Panc1 (cell line): ENCODE measurements around the gene ATOH8. TPM values are rescaled to one million over a fixed set of nuclear protein-coding genes. Genes with fewer than 3 reads are reported as not detected.

Experiments
- ATAC-seq: fragments of 200-7000 bp; cut with Tn5 transposase; 2 replicates; pipeline ENCODE4 v1.9.1; 2020; ENCODE audit warnings: mild to moderate bottlenecking, moderate library complexity
- BruUV-seq: library from RNA; stranded (reverse); fragments of 400-500 nt; replicated peaks from 2 replicates; lab custom pipeline; 2021; lab: Mats Ljungman, UMichigan
- CTCF ChIA-PET: fragments of 300-600 bp; sonication (Branson Sonifier 250); formaldehyde crosslinking; loops from one replicate; lab custom pipeline; 2022; ENCODE audit warnings: antibody characterized with exemption; lab: Charles Lee
- POLR2A ChIA-PET: fragments of 300-600 bp; sonication (Branson Sonifier 250); formaldehyde crosslinking; loops from one replicate; lab custom pipeline; 2022; ENCODE audit warnings: antibody characterized with exemption; lab: Charles Lee
- DNase-seq: peaks from one replicate; pipeline ENCODE4 v3.0.0-alpha.2; 2010; ENCODE audit warnings: low read depth, low spot score
- H3K27ac ChIP-seq: 2 replicates; pipeline ENCODE4 v1.5.1; 2011; ENCODE audit warnings: mild to moderate bottlenecking, low read length, inconsistent platforms
- H3K27me3 ChIP-seq: fragments of 200-500 bp; sonication (Bioruptor generic); 2 replicates; pipeline ENCODE4 v1.6.0; 2014; ENCODE audit warnings: low read length, inconsistent platforms; ENCODE audit not compliant: control insufficient read depth, insufficient read depth
- H3K36me3 ChIP-seq: fragments of 200-500 bp; sonication (Bioruptor generic); 2 replicates; pipeline ENCODE4 v1.5.1; 2014; ENCODE audit warnings: inconsistent platforms, mild to moderate bottlenecking, low read length, moderate library complexity; ENCODE audit not compliant: control insufficient read depth, insufficient read depth
- H3K4me1 ChIP-seq: 2 replicates; pipeline ENCODE4 v1.5.1; 2011; ENCODE audit warnings: inconsistent platforms, mild to moderate bottlenecking, low read length, moderate library complexity; ENCODE audit not compliant: control insufficient read depth, insufficient read depth
- H3K4me3 ChIP-seq, 2 experiments: 2 replicates each; pipeline ENCODE4 v1.5.1; 2011 to 2012; ENCODE audit warnings: low read depth in 2 of 2, low read length in 2 of 2, mild to moderate bottlenecking in 2 of 2, inconsistent platforms in 1 of 2, moderate library complexity in 1 of 2
- H3K9me3 ChIP-seq: fragments of 200-500 bp; sonication (Bioruptor generic); 2 replicates; pipeline ENCODE4 v1.5.1; 2014; ENCODE audit warnings: low read depth, mild to moderate bottlenecking, inconsistent platforms, low read length, moderate library complexity; ENCODE audit not compliant: control insufficient read depth, insufficient read depth
- POLR2AphosphoS5 ChIP-seq: IDR thresholded peaks from 2 replicates; pipeline ENCODE4 v1.6.1; 2012; ENCODE audit warnings: mild to moderate bottlenecking, low read depth, low read length, moderate library complexity
- SIN3A ChIP-seq: IDR thresholded peaks from 2 replicates; pipeline ENCODE4 v1.6.1; 2012; ENCODE audit warnings: low read depth, mild to moderate bottlenecking, low read length, moderate library complexity, borderline replicate concordance; ENCODE audit not compliant: insufficient read depth
- TCF7L2 ChIP-seq: IDR thresholded peaks from 2 replicates; pipeline ENCODE4 v1.6.1; 2011; ENCODE audit warnings: mild to moderate bottlenecking, low read depth, low read length, inconsistent platforms
- in situ Hi-C: cut with HindIII; loops from 2 replicates; pipeline ENCODE4 v1.10.0; 2016; ENCODE audit warnings: low sequenced_read_pairs, low pct_unique_long_range_greater_than_20kb
- intact Hi-C: fragments of 100-400 bp; cut with micrococcal nuclease; formaldehyde crosslinking; loops from one replicate; pipeline ENCODE4 v1.10.0; 2022; ENCODE audit not compliant: unreplicated experiment
- total RNA-seq: library from RNA; stranded (reverse); gene quantifications from one replicate; pipeline ENCODE4 v1.2.1, GENCODE V29; 2021; ENCODE audit not compliant: unreplicated experiment
- TF ChIP-seq, protein P1 (sequence below): fragments of 450-650 bp; IDR thresholded peaks from 2 replicates; pipeline ENCODE4 v1.5.1; 2017; ENCODE audit warnings: mild to moderate bottlenecking
- TF ChIP-seq, protein P2 (sequence below), 2 experiments: IDR thresholded peaks; 2 replicates each; pipeline ENCODE4 v1.6.1; 2011 to 2012; ENCODE audit warnings: low read depth in 2 of 2, control low read depth in 1 of 2, low read length in 1 of 2, mild to moderate bottlenecking in 1 of 2, moderate library complexity in 1 of 2; ENCODE audit not compliant: insufficient read depth in 1 of 2

ATOH8 gene
- total RNA-seq, 1 experiment from 2014 or later = 3.8 TPM

DNA sequence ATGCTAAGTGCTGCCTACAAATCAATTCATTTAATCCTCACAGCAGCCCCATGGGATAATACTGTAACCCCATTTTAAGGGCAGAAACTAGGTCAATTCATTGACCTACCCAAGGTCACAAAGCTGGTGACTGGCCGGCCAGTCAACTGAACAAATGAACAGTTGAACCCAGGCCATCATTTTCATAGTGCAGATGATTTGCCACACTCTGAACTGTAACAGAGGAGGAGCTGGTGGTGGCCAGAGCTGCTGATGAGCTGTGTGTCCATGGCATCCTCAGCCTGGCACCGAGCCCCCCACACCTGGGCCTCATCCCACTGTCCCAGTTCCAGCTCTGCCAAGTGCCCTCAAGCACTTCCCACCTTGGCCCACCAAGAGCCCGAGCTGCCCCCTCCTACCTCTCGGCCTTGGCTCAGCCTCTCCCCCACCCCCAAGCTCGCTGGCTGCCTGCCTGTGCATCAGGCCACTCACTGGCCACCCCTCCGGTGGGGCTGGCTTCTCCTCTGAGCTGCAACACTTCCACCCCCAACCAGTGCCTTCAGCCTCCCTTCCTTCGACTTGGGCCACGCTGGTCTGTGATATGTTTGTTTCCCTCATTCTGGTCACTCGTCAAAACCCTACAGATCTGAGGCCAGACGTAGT is 58.4 kb downstream of the ATOH8 start:
- Histone ChIP-seq H3K9me3 (no peaks in the 10 kb centered on the region), H3K4me3 (no peak overlapping the region), H3K27me3 (no peaks in the 10 kb centered on the region), H3K27ac (no peak overlapping the region), H3K4me1 (no peaks in the 10 kb centered on the region), H3K36me3 (no peaks in the 10 kb centered on the region)
- TF ChIP-seq POLR2AphosphoS5 = no peak
- TF ChIP-seq, protein P1, sequence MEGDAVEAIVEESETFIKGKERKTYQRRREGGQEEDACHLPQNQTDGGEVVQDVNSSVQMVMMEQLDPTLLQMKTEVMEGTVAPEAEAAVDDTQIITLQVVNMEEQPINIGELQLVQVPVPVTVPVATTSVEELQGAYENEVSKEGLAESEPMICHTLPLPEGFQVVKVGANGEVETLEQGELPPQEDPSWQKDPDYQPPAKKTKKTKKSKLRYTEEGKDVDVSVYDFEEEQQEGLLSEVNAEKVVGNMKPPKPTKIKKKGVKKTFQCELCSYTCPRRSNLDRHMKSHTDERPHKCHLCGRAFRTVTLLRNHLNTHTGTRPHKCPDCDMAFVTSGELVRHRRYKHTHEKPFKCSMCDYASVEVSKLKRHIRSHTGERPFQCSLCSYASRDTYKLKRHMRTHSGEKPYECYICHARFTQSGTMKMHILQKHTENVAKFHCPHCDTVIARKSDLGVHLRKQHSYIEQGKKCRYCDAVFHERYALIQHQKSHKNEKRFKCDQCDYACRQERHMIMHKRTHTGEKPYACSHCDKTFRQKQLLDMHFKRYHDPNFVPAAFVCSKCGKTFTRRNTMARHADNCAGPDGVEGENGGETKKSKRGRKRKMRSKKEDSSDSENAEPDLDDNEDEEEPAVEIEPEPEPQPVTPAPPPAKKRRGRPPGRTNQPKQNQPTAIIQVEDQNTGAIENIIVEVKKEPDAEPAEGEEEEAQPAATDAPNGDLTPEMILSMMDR = no peak
- no peak for TF ChIP-seq TCF7L2
- TF ChIP-seq, protein P2, sequence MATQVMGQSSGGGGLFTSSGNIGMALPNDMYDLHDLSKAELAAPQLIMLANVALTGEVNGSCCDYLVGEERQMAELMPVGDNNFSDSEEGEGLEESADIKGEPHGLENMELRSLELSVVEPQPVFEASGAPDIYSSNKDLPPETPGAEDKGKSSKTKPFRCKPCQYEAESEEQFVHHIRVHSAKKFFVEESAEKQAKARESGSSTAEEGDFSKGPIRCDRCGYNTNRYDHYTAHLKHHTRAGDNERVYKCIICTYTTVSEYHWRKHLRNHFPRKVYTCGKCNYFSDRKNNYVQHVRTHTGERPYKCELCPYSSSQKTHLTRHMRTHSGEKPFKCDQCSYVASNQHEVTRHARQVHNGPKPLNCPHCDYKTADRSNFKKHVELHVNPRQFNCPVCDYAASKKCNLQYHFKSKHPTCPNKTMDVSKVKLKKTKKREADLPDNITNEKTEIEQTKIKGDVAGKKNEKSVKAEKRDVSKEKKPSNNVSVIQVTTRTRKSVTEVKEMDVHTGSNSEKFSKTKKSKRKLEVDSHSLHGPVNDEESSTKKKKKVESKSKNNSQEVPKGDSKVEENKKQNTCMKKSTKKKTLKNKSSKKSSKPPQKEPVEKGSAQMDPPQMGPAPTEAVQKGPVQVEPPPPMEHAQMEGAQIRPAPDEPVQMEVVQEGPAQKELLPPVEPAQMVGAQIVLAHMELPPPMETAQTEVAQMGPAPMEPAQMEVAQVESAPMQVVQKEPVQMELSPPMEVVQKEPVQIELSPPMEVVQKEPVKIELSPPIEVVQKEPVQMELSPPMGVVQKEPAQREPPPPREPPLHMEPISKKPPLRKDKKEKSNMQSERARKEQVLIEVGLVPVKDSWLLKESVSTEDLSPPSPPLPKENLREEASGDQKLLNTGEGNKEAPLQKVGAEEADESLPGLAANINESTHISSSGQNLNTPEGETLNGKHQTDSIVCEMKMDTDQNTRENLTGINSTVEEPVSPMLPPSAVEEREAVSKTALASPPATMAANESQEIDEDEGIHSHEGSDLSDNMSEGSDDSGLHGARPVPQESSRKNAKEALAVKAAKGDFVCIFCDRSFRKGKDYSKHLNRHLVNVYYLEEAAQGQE (IDR thresholded peaks at IDR 0.05; ENCODE audit: insufficient read depth in 1 of 2, low read depth in 2 of 2, low read length in 1 of 2) = no peak
- TF ChIP-seq SIN3A = no peak
- DNase-seq (no peak), ATAC-seq (no peak)
- intact Hi-C loops = no loop called here
- in situ Hi-C loops = no loop called here
- no TSS peak for BruUV-seq
- ChIA-PET POLR2A (interaction anchor here (0.5 kb wide), 1 partner anchor 8 kb away, joined by 16 read pairs; no protein-coding TSS in a partner anchor), CTCF (interaction anchor here (0.7 to 1.9 kb wide), 2 partner anchors 51 to 83 kb away, joined by 4 to 6 read pairs; no protein-coding TSS in a partner anchor)

DNA sequence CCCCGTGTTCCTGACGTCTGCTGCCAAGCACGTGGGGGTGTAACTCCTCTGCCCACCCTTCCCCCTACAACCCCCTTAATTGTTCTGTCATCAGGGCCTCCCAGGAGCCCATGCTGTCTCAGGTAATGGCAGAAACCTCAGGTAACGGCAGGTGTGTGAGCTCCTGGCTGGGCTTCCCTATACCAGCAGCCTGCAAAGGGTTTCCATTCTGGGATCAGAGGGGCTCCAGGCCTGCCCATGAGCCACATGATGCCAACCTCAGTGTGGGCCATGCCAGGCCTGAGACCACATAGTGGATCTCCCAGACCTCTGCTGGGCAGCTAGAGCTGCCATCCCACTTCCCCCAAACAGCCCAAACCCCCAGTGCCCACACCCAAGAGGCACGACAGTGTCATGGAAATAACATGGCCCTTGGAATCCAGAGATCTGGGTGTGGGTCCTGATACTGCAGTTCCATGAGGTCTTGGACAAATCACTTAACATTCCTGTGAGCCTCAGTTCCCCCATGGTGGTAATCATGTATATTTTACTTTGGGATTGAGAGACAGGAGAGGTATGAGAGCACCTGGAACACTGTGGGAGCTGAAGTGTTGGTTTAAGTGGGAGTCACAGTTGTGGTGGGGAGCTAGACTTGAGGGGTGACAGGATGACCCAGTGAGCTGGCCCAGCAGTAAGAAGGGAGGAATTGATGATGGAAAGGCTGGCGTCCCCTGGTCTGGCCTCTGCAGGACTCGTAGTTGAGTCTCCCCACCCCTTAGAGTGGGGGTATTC is 59.6 kb downstream of the ATOH8 start:
- POLR2A ChIA-PET = no interaction called here
- BruUV-seq = no TSS peak
- H3K36me3 ChIP-seq = no peaks in the 10 kb centered on the region
- H3K27me3 ChIP-seq = no peaks in the 10 kb centered on the region
- H3K4me3 ChIP-seq = no peak overlapping the region
- CTCF ChIA-PET = interaction anchor here (0.6 to 1.4 kb wide), 10 partner anchors 49 to 274 kb away, joined by 3 to 18 read pairs (median 5); partner anchors contain the start of gene ATOH8
- intact Hi-C loops = no loop called here
- in situ Hi-C loops = no loop called here
- H3K4me1 ChIP-seq = no peaks in the 10 kb centered on the region
- DNase-seq = no peak
- no peak overlapping the region for H3K27ac ChIP-seq
- ATAC-seq = no peak
- H3K9me3 ChIP-seq = no peaks in the 10 kb centered on the region
- TF ChIP-seq, protein P2 (IDR thresholded peaks at IDR 0.05; ENCODE audit: insufficient read depth in 1 of 2, low read depth in 2 of 2, low read length in 1 of 2) = no peak
- TF ChIP-seq, protein P1 = no peak
- TF ChIP-seq SIN3A = no peak
- no peak for TF ChIP-seq TCF7L2
- no peak for TF ChIP-seq POLR2AphosphoS5
